Right renal cortex interstitium (tissue), 3 donors: ENCODE measurements around the gene LRRC37A3. TPM values are rescaled to one million over a fixed set of nuclear protein-coding genes. Genes with fewer than 3 reads are reported as not detected.
"Not testable (repeated sequence)": the region's sequence is repeated elsewhere in the genome, so short reads cannot be mapped to it uniquely, and the experiment has no call there.

ENCODE experiments used
- DNase-seq, 3 donors: peaks; one replicate each; pipeline ENCODE4 v3.0.0-alpha.2; 2013; ENCODE audit warnings: low read depth in 3 of 3, low spot score in 2 of 3
- polyA plus RNA-seq, 3 donors: library from polyadenylated mRNA; unstranded; fragments of 120-200 nt; gene quantifications; one replicate each; pipeline ENCODE4 v1.2.1, GENCODE V29; 2013; ENCODE audit not compliant: insufficient read length in 3 of 3

Gene LRRC37A3
- polyA plus RNA-seq, 3 donors, result 14.5 to 22.8 (median 17.3) TPM

DNA sequence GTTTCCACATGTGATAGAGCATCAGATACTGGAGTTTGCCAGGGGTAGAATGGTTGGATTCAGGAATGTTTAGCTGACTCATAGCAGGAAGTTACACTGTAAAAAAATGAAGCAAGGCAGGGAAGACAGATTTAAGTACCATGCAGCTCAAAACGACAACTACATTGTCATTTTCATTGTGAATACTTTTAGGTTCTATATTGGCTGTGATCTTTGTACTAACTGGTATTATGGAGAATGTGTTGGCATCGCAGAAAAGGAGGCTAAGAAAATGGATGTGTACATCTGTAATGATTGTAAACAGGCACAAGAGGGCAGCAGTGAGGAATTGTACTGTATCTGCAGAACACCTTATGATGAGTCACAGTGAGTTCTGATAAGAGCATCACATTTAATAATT, 8.2 kb upstream of the LRRC37A3 start:
- DNase-seq, result not testable (repeated sequence)

GRCh38 chr17:64926430-64926829, 7.2 kb upstream of the LRRC37A3 start:
- not testable (repeated sequence) for DNase-seq

DNA sequence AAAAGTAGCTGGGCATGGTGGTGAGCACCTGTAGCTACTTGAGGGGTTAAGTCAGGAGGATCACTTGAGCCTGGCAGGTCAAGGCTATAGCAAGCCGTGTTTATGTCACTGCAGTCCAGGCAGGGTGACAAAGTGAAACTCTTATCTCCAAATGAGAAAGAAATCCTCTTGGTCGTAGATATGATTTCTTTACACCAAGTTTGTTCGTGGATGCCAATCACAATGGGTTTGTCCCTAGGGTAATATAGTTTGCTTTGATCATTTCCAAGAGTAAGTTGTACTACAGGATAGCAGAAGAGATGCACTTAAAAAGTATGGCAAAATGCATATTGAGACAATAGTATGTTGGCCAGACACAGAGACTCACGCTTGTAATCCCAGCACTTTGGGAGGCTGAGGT, 6.0 kb upstream of the LRRC37A3 start:
- DNase-seq, result not testable (repeated sequence)

- not testable (repeated sequence) for DNase-seq
Measured at GRCh38 chr17:64923051-64923568, 3.8 kb upstream of the LRRC37A3 start.

GRCh38 chr17:64920419-64921172, 1.3 kb upstream of the LRRC37A3 start:
- no peak for DNase-seq

DNA sequence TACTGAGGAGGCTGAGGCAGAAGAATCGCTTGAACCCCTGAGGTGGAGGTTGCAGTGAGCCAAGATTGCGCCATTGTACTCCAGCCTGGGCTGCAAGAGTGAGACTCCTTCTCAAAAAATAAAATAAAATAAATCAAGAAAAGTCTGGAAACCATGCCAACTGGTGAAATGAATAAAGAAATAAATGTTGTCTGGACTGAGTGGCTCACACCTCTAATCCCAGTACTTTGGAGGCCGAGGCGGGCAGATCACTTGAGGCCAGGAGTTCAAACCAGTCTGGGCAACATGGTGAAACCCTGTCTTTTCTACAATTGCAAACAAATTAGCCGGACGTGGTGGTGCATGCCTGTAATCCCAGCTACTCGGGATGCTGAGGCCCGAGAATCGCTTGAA, 744 bp upstream of the LRRC37A3 start:
- DNase-seq, result no peak

DNA sequence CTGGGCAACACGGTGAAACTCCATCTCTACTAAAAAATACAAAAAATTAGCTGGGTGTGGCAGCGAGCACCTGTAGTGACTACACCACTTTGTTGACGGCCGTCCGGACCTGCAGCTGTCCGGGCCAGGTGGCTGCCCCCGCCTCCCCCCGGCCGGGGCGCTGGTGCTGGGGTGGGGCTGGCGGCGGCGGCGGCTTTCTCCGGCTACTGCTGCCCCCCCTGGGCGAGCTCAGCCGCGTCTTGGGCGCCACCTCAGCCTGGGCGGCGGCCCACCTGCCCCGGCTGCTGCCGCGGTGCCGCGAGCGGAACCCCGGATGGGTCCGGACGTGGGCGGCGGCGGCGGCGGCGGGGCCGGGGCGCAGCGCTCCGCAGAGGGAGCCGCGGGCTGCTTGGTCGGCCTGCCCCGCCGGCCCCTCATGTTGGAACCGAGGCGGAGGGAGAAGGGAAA, 413 bp downstream of the LRRC37A3 start:
- DNase-seq, result not testable (repeated sequence)

GRCh38 chr17:64917540-64917939, 1.7 kb downstream of the LRRC37A3 start:
- not testable (repeated sequence) for DNase-seq

GRCh38 chr17:64915244-64915643, 4.0 kb downstream of the LRRC37A3 start:
- not testable (repeated sequence) for DNase-seq

DNA sequence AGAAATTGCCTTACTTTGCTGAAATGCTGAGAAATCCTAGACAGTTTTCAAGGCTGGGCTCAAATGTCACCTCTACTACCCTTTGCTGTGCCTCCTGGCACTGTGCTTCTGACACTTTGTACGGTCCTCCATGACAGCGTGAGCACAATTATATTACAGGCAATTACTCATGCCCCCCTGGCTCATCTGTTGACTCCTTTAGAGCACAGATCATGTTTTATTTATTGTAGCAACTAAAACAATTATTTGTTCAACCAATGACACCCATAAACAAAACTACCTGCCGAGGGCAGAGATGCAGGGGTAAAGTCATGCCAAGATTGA, 9.1 kb downstream of the LRRC37A3 start:
- not testable (repeated sequence) for DNase-seq

- not testable (repeated sequence) for DNase-seq
Measured at GRCh38 chr17:64909511-64910190, 9.6 kb downstream of the LRRC37A3 start.

DNA sequence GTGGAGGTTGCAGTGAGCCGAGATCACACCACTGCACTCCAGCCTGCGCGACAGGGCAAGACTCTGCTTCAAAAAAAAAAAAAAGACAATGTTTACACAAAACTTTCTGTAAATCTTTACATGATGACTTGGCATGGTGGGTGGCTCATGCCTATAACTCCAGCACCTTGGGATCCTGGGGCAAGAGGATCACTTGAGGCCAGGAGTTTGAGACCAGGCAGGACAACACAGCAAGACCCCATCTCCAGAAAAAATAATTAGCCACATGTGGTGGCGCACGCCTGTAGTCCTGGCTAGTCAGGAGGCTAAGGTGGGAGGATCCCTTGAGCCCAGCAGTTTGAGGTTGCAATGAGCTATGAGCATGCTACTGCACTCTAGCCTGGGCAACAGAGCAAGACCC, 15.2 kb downstream of the LRRC37A3 start:
- not testable (repeated sequence) for DNase-seq

- DNase-seq, result not testable (repeated sequence)
Measured at GRCh38 chr17:64897136-64897535, 22.1 kb downstream of the LRRC37A3 start.

GRCh38 chr17:64874210-64874609, 45.1 kb downstream of the LRRC37A3 start:
- DNase-seq, result not testable (repeated sequence)

DNA sequence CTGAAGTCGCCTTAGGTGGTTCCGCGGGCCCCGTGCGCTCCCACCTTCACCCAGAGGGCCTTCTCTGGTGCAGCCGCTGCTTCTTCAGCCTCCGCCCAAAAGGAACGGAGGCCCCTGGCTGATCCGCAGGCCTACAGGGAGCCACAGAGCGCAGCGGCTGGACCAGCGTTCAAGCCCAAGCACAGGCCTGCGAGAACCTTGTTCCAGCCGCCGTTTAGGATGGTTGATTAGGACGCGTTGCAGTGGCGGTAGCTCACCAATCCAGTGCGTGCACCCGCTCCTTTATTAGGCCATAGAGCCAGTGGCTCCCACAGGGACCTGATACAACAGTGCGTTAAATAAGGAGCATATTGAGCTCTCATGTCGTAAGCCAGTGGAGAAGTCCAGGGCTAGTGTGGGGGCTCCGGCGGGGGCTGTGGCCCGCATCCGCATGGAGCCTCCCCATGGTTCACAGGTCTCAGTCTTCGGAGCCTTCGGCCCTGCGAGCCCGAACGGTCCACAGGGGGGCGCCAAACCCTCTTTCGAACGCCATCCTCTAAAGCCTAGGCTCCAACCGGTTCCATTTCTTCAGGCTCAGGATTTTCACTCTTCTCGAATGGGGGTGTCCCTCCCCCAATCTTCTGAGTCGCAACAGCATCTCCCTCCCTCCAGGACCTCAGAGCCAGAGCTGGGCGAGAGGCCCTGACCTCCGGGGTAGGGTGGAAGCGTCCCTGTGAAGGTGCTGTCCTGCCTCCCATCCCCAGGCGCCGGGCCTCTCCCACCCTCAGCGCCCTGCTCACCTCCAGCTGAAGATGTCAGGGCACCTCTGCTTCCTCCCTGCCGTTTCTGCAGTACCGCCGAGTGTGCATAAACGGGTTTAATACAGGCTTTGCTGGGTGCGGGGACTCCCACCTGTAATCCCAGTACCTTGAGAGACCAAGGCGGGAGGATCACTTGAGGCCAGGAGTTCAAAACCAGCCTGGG, 71.5 kb downstream of the LRRC37A3 start:
- DNase-seq, result not testable (repeated sequence)

GRCh38 chr17:64846892-64847291, 72.4 kb downstream of the LRRC37A3 start:
- DNase-seq, result not testable (repeated sequence)

- not testable (repeated sequence) for DNase-seq
Measured at GRCh38 chr17:64843918-64844317, 75.4 kb downstream of the LRRC37A3 start.

DNA sequence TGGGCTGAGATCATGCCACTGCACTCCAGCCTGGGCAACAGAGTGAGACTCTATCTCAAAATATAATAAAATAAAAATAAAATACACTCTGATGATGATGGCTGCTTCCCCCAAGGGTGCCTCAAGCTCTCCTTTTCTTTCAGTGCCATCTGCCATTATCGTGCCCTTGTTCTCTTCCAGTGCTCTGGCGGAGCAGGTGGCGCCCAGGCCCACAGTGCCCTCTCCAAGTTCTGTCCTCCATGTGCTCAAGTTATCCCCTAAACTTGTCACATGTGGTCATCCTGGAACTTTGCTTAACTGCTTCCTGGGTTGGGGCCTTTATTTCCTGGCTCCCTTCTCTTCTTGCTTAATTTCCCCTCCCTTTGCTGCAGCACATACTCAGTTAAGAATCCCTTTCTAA, 76.4 kb downstream of the LRRC37A3 start:
- not testable (repeated sequence) for DNase-seq

DNA sequence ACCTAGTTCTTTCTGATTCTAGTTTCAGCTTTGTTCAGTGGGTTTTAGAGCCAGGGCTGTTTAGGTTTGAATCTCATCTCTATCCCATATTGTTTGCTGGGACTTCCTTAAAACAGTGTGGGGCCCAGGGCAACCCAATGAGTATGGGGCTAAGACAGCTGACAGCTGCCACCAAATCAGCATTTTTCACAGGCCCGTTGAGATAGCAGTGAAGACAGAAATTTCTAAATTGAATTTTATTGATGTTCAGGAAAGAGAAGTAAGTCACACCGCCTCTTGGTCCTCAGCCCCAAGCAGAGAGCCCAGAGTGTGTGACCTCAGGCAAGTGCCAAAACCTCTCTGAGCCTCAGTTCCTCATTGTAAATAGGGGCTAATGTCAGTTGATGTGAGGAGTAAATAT, 78.3 kb downstream of the LRRC37A3 start:
- not testable (repeated sequence) for DNase-seq

- not testable (repeated sequence) for DNase-seq
Measured at GRCh38 chr17:64838513-64838912, 80.8 kb downstream of the LRRC37A3 start.
